NOMO-1 (cell line): ENCODE measurements around the gene HPS6.
A peak's percentile ranks its signal among the peaks of the same experiment; 100 is the strongest.

ENCODE experiments used
- DNase-seq, 2 experiments: peaks; one replicate each; lab custom pipeline; 2025; ENCODE audit not compliant: unreplicated experiment in 2 of 2; lab: John Stamatoyannopoulos, UW

Gene HPS6

GRCh38 chr10:102067091-102067916, 2.2 kb downstream of the HPS6 start:
- no peak for DNase-seq

GRCh38 chr10:102068216-102068615, 3.1 kb downstream of the HPS6 start:
- no peak for DNase-seq

- DNase-seq = peak; percentile 19 to 27
These were observed 3.9 kb downstream of the HPS6 start for GRCh38 chr10:102069071-102069470.

- peak; percentile 66 to 83 for DNase-seq
These were observed 7.8 kb downstream of the HPS6 start for GRCh38 chr10:102072673-102073527.

- no peak for DNase-seq
These were observed 18.4 kb downstream of the HPS6 start for GRCh38 chr10:102083541-102083940.

GRCh38 chr10:102085336-102085735, 20.2 kb downstream of the HPS6 start:
- DNase-seq = peak; percentile 30 to 42

- DNase-seq = no peak
These were observed 21.0 kb downstream of the HPS6 start for GRCh38 chr10:102086196-102086595.

GRCh38 chr10:102090772-102091171, 25.6 kb downstream of the HPS6 start:
- DNase-seq = no peak

- DNase-seq = no peak
These were observed 31.3 kb downstream of the HPS6 start for GRCh38 chr10:102096449-102096848.

- DNase-seq = no peak
These were observed 36.0 kb downstream of the HPS6 start for GRCh38 chr10:102101152-102101551.

GRCh38 chr10:102102421-102102820, 37.3 kb downstream of the HPS6 start:
- DNase-seq = no peak

- DNase-seq = no peak
These were observed 41.8 kb downstream of the HPS6 start for GRCh38 chr10:102106998-102107397.

GRCh38 chr10:102109166-102110116, 44.3 kb downstream of the HPS6 start:
- no peak for DNase-seq

- DNase-seq = no peak
These were observed 46.1 kb downstream of the HPS6 start for GRCh38 chr10:102111276-102111675.

- no peak for DNase-seq
These were observed 47.2 kb downstream of the HPS6 start for GRCh38 chr10:102112210-102112817.

GRCh38 chr10:102113261-102113955, 48.3 kb downstream of the HPS6 start:
- no peak for DNase-seq

- DNase-seq = no peak
These were observed 49.1 kb downstream of the HPS6 start for GRCh38 chr10:102113956-102114857.

- peak; percentile 71 to 89 for DNase-seq
These were observed 49.9 kb downstream of the HPS6 start for GRCh38 chr10:102114861-102115618.
